Activated CD4-positive, CD25-positive, alpha-beta regulatory T cell (primary cell): Measurements from ENCODE around the gene NFU1.
"Not testable (repeated sequence)": the region's sequence is repeated elsewhere in the genome, so short reads cannot be mapped to it uniquely, and the experiment has no call there.

ENCODE experiments used
- DNase-seq, 4 experiments: peaks; one replicate each; lab custom pipeline; 2025; lab: John Stamatoyannopoulos, UW

NFU1 gene

DNA sequence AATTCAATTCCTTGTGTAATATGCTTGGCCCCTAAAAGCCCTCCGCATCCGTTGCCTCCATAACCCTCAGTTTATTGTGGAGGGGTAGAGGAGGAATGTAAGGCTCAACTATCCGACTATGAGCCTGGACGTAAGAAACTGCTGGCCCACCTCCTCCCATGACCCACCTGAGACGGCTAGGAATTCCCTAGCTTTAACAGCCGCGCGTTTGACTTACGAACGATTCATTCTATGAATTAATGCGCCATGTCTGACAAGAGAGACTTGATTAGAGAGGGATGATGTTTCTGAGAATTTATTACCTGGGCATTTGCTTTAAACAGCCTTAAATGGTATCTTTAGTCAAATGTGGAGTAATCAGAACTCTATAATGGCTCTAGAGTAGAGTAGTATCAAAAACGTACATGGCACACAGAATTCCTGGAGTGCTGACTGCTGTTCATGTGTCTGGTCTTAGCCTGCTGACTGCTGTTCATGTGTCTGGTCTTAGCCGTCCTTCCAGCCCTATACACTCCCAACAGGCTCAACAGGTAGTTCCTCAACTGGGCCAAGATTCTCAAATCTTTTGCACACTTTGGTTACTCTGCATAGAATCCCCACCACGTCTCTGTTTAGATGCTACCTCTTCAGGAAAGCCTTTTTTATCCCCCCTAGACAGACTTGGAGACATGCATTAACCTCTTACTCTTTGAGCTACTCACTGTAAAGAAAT, 49.3 kb downstream of the NFU1 start:
- no peak for DNase-seq

DNA sequence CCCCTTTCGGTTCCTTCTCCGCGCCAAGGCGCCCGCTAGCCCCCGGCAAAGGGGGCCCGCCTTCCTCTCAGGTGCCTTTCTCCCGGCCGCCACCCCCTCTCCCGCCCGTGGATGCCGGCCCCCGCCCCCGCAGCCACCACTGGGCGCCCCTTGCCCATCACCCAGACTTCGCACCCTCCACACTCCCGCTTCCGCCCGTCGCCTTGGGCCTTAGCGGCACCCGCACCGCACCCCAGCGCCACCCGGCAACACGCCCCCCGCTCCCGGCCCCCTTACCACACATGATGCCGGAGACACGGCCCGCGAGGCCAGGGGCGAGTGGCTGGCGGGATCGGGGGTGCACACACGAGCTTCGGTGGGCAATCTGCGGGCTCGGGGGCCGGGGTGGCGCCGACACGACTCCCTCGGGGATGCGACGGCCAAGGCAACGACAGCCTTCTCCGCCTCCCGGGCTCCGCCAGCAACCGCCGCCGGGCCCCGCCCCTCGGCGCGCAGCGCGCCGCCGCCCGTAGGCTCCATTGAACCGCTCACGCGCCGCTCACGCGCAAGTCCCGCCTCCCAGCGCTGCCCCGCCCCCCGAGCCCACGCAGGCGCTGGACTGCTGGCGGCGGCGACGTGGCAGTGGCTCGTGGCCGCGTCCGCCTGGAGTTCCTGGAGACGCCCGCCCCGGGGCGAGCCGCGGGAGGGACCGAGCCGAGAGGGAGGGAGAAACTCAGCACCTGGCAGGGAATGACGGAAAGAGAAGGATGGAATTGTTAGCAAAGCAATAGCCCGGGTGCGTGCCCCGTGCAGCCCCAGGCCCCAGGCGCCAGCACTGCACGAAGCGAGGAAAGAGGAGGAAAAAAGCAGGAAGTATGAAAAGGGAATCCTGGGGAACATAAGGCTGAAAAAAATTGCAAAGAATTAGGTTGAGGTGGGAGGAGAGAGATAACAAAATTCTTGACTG, 50.2 kb downstream of the NFU1 start, which contains the start of gene GFPT1:
TSS of gene GFPT1 (minus strand) at position 439 of the 946 bp plus-strand sequence. CDS start at position 283, 156 bp downstream.
- peak; percentile 81 to 93 (median 92) for DNase-seq

DNA sequence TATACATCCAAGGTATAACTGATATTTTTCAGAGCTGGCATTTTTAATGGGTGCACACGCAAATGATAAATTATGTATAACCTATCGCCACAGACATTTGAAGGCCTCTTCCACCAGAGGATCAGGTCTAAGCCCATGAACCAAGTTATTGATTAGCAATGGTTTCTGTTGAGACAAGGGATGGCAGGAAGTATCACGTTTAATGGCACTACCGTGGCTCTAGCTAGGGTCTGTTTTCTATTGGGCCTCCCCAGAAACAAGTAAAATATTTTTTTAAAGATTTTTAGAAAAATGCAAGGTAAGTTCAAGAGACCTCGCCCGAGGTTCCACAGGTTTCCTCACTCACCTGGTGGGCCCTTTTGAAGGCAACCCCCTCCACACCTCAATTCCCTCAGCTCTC, 50.9 kb downstream of the NFU1 start:
- DNase-seq, result no peak

DNA sequence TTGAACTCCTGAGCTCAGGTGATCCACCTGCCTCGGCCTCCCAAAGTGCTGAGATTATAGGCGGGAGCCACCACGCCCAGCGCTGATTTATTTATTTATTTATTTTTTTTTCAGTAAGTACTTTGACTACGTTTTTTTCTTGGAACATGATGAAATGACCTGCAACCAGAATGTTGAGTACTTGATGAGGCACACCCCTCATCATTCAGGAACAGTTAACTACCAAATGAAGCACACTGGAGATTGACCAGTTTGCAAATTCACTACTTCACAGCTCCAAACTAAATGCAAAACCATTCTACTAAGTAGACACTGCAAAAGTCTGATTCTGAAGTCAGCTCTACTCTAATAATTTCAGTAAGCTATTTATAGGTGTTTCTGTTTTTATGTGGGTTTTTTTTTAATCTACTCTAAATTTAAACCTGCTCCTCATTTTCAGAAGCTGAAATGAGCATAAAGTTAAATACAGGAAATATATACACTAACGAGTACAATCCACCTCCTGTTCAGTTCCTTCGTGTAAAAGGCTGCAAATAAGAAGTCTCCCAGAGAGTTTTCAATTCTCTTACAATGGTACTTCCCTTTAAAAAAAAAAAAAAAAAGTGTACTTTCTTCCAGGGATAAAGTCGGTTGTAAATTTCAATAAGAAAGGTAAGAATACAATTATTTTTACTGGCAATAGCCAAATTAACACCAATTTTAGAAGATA, 51.6 kb downstream of the NFU1 start:
- no peak for DNase-seq

DNA sequence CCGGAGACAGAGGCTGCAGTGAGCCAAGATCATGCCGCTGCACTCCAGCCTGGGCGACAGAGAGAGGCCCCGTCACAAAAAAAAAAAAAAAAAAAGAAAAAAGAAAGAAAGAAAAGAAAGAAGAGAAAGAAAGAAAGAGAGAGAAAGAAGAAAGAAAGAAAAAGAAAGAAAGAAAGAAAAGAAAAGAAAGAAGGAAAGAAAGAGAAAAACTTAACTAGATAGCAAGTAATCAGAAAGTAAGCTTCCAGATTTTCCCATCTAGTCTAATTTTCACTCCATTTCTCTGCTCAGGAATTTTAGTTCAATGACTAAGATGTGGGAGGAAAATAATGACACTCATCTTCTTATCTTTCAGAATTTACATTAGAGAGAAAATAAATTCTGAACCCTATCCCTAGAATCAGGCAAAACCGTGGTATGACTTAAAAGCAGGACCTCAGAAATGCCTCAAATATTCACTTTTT, 52.6 kb downstream of the NFU1 start:
- DNase-seq, result no peak

DNA sequence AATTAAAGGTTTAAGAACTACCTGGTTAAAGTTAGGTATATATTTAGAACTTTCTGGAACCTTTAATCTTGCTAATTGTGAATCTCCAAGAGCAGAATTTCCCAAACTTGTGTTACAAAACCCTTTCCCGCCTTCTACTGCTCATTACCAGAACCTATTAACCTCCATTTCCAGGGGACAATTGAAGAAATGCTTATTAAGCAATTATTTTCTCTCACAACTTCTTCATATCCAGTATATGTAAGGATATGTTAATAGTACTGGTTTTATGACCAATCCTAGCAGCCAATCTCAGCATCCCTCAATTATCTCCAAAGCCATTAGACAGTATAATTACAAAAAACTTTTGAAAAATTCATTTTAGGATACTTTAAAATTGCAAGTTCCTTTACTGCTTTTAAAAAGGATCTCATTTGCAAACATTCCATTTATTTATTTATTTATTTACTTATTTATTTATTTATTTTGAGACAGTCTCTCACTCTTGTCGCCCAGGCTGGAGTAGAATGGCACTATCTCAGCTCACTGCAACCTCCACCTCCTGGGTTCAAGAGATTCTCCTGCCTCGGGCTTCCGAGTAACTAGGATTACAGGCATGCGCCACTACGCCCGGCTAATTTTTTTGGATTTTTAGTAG, 53.9 kb downstream of the NFU1 start:
- DNase-seq, result no peak

DNA sequence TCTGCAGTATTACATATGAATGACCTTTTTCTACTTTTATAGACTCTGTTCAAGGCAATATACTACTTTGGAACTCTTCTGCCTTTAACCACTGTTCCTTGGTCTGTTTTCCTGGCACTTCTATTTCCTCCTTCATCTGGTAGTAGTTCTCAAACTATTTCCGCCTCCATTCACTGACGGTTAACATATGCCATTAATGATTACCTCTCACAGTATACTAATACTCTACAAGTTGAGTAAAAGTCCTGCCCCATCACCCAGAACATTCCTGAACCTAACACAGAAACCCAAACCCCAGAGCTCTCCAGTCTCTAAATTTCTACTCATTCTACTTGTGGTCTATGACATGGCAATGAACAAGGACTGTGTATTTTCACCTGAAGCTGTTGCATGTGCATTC, 54.7 kb downstream of the NFU1 start:
- no peak for DNase-seq

DNA sequence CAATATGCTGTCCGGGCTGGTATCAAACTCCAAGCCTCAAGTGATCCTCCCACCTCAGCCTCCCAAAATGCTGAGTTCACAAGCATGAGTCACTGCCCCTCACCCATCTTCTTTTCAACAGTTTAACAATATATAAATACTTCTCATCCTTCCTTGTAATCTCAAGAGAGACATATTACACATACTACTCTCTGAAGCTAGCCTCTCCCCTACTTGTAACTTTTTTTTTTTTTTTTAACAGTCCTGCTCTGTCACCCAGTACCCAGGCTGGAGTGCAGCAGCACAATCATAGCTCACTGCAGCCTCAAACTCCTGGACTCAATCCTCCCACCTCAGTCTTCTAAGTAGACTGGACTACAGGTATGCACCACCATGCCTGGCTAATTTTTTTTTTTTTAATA, 55.9 kb downstream of the NFU1 start:
- no peak for DNase-seq

DNA sequence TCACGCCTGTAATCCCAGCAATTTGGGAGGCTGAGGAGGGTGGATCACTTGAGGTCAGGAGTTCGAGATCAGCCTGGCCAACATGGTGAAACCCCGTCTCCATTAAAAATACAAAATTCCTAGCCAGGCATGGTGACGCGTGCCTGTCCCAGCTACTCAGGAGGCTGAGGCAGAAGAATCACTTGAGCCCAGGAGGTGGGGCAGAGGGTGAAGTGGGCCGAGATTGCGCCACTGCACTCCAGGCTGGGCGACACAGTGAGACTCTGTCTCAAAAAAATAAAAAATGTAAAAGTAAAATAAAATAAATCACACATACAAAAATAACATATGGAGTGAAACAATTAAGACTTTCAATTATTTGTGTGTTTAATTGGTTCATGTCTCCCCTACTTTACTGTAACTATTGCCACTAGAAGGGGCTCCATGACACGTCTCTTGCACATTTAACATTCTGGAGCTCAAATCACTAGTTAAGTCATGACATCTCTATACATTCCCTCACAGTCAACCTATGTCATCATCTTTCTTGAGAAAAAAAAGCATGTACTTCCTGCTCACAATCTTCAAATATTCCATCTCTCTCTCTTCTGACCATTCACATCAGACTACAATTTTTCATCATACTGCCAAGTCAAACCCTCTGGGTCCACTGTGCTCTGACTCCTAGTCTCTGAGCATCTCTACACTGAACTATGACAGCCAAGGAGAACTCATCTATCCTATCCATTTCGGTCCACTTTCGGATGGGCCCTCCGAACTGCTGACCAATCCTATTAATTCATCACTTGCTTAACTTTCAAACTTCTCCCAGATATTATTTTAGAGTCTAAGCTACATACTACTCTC, 56.9 kb downstream of the NFU1 start:
- no peak for DNase-seq

DNA sequence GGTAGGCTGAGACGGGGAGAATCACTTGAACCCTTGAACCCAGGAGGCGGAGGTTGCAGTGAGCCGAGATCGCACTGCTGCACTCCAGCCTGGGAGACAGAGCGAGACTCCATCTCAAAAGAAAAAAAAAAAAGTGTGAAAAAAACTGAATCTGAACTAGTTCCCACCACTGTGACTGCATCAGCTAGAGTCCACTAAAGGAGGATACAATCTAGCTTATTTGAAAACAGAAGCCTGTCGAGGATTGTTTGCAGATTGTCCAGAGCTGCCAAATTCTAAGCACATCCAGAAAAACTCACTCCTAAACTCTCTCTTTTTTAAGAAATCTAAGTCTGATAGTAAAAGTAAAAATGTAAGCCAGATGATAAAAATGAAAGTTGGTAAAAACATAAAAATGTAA, 60.8 kb downstream of the NFU1 start:
- no peak for DNase-seq

DNA sequence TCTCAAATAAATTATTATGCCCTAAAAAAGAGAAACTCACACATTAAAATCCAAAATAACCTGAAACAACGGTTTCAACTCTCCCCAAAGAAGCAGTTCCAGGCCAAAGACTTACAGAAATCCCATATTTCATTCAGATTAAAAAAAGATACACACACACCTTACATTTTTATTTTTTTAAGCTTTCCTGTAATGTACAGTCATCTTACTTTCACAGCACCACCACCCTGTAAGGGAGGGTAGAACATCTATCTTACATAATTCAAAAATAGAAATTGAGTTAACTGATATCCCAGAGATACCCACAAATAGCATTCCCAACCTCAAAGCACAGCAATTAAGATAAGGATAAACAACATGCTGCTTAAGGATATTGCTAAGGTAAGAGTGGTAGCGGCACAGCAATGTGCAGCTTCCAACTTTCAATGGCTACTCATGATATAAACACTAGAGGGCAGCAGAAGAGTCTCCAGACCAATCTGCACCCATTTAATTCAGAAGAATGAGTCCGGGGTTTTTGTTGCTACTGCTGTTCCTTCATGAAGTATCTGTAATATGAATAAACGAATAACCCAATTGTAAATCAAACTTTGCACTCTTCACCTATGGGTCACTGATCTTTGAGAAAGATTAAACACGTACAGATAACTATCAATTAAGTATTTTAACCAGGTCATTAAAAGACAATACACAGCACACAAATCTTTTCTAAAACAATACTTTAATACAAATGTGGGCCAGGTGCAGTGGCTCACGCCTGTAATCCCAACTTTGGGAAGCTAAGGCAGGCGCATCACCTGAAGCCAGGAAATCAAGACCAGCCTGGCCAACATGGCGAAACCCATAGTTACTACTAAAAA, 61.5 kb downstream of the NFU1 start:
- no peak for DNase-seq

DNA sequence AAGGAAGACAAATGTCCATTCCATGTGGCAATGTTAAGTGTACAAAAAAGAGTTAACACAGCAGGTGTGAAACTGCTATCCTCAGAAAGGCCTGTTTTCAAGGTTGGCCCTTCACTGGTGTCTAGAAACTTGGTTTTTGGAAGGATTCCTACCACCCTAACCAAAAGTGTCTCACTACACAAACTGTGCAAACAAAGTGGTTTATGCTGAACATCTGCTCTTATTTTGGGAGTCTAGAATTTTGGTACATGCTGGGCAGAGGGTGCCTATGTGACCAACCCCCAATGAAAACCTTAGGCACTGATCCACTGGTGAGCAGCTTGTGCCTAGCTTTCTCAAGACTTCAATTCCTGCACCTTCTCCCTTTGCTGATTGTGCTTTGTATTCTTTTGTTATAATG, 64.5 kb downstream of the NFU1 start:
- DNase-seq, result no peak

DNA sequence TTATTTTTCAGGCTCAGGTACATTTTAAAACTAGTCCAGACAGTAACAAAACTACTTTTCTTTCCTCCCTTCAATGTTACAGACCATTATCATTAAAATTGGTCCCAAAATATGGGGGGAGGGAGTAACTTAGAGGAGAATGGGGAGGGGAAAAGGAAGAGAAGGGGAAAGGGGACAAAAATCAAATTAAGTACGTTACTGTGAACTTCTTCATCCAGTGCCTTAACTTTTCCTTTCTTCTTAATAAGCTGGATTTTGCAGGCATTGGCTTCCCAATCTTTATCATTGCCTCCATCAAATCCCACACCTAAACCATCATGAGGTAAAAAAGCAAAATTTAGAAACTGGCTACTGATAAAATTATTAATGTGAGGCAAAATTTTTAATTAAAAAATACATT, 67.4 kb downstream of the NFU1 start:
- no peak for DNase-seq

DNA sequence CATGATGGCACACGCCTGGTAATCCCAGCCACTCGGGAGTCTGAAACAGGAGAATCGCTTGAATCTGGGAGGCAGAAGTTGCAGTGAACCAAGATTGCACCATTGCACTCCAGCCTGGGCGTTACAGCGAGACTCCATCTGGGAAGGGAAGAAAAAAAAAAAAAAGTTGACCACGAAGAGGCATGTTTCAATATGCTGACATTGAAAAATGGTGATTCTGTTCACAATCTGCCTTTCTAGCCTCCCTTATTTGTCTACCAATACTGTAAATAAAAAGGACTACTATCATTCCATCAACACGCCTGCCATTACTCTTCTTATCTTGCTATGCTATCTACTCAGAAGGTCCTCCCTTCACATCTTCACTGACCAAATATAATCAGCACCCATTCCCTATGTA, 68.6 kb downstream of the NFU1 start:
- DNase-seq, result no peak

DNA sequence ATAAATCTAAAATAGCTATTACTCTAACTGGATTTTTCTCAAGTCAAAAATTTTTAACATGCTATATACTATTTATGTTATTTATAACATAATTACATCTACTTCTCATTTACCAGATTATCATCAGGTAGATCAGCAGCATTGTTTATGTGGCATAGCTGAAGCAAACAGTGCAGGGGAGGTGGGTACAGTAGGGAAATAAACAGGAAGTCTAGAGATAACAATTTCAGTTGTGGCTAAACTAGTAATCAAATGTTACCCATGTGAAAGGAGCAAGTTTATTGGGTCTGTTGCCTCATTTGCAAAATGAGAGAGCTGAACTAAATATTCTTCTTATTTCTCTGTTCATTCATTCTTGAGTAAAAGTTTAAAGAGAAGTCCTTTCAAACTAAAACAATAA, 77.9 kb downstream of the NFU1 start:
- no peak for DNase-seq

DNA sequence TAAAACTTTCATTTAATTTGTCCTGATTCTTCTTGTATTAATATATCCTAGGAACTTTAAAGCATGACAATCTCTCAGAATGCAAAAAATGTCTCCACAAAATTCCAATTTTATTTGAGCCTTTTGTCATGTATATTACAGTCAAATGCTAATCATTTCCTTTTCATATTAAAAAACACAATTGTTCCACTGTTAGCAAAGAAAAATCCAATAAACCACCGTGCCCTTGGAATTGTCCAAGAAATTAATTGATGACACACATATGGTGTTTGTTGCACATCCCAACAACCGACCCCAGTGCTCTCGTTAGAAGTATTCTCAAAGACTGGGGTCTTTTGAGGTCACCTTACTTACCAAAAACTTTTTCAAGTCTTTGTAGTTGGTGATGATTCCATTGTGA, 78.3 kb downstream of the NFU1 start:
- no peak for DNase-seq

DNA sequence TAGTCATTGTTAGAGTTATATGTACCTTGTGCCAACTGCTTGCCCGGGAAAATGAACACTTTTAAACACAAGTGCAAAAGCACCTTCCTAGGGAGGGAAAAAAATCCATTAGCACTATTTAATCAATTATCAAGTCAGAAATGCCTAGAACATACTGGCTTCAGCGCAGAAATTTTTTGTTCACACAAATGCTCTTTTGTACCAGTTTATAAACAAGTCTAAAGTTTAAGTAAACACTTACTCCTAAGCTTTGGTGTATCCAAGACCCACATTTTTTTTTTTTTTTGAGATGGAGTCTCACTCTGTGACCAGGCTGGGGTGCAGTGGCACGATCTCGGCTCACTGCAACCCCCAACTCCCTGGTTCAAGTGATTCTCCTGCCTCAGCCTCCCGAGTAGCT, 80.8 kb downstream of the NFU1 start:
- no peak for DNase-seq

DNA sequence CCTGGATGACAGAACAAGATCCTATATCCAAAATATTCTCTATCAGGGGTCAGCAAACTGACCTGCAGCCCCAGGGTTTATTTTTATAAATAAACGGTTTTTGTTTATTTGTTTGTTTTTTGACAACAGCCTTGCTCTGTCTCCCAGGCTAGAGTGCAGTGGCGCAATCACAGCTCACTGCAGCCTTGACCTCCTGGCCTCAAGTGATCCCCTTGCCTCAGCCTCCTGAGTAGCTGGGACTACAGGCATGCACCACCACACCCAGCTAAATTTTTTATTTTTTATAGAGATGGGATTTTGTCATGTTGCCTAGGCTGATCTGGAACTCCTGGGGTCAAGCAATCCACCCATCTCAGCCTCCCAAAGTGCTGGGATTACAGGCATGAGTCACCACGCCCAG, 82.3 kb downstream of the NFU1 start:
- not testable (repeated sequence) for DNase-seq

DNA sequence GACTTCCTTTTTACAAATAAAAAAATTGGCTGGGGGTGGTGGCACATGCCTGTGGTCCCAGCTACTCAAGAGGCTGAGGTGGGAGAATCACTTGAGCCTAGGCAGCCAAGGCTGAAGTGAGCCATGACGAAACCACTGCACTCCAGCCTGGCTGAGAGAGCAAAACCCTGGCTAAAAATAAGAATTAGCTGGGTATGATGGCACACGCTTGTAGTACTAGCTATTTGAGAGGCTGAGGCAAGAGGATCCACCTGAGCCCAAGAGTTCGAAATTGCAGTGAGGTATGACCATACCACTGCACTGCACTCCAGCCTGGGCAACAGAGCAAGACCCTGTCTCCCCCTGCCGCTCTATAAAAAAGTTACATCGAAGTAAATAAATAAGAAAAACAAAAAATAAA, 83.9 kb downstream of the NFU1 start:
- DNase-seq, result no peak

DNA sequence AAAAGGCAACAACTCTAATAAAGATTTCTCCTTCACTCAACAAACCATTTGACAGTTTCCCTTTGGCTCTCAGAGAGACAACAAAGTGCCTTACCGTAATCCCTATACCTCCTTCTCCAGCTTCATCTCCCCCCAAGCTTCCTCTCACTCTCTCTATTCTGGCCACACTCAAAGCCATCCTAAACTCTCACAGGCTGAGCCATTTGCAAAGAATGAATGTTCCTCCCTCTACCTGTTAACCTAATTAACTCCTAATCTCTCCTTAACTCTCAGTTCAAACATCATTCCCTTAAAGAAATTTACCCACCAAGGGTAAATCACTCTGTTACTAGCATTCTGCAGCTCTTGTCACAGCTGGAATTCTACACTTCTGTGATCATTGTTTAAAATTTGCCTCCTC, 88.5 kb downstream of the NFU1 start:
- DNase-seq, result no peak
